ENCODE measurements around the gene CABP2. TPM values are rescaled to one million over a fixed set of nuclear protein-coding genes. Genes with fewer than 3 reads are reported as not detected.

The CABP2 gene
- total RNA-seq, 2 donors from 2014 or later = not detected

- no peak for DNase-seq
- H3K4me3 Mint-ChIP-seq = peak overlapping the region; percentile 85
- 82 to 95% methylated on average over 4 to 8 of the region's 8 CpGs for WGBS, 2 experiments (ENCODE audit: insufficient coverage in 1 of 2, insufficient read length in 1 of 2)
- Histone ChIP-seq H3K27me3 (ENCODE audit: control insufficient read depth, insufficient read depth, low read length, poor library complexity, severe bottlenecking) (no peaks in the 10 kb centered on the region), H3K27ac (ENCODE audit: low read depth, low read length) (no peak overlapping the region), H3K36me3 (ENCODE audit: control insufficient read depth, insufficient read depth, low read length) (no peaks in the 10 kb centered on the region), H3K9me3 (ENCODE audit: control insufficient read depth, low read length) (no peaks in the 10 kb centered on the region), H3K4me3 (ENCODE audit: low read length) (no peak overlapping the region), H3K9ac (ENCODE audit: extremely low read depth, low read length, poor library complexity, severe bottlenecking) (no peak overlapping the region), H3K4me1 (ENCODE audit: control insufficient read depth, insufficient read depth, low read length) (no peaks in the 10 kb centered on the region)
- H3K36me3 Mint-ChIP-seq (ENCODE audit: low read depth) = peaks cover under 1% of the 10 kb centered on the region
- TF ChIP-seq, protein P1, sequence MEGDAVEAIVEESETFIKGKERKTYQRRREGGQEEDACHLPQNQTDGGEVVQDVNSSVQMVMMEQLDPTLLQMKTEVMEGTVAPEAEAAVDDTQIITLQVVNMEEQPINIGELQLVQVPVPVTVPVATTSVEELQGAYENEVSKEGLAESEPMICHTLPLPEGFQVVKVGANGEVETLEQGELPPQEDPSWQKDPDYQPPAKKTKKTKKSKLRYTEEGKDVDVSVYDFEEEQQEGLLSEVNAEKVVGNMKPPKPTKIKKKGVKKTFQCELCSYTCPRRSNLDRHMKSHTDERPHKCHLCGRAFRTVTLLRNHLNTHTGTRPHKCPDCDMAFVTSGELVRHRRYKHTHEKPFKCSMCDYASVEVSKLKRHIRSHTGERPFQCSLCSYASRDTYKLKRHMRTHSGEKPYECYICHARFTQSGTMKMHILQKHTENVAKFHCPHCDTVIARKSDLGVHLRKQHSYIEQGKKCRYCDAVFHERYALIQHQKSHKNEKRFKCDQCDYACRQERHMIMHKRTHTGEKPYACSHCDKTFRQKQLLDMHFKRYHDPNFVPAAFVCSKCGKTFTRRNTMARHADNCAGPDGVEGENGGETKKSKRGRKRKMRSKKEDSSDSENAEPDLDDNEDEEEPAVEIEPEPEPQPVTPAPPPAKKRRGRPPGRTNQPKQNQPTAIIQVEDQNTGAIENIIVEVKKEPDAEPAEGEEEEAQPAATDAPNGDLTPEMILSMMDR (conservative IDR thresholded peaks at IDR 0.05) = no peak
- no peaks in the 10 kb centered on the region for H3K27me3 Mint-ChIP-seq (ENCODE audit: insufficient read depth)
- no peaks in the 10 kb centered on the region for H3K9me3 Mint-ChIP-seq
- peaks cover 5% of the 10 kb centered on the region for H3K4me1 Mint-ChIP-seq
- H3K27ac Mint-ChIP-seq = no peak overlapping the region
Measured at GRCh38 chr11:67470337-67471002, 52.8 kb downstream of the CABP2 start.

DNA sequence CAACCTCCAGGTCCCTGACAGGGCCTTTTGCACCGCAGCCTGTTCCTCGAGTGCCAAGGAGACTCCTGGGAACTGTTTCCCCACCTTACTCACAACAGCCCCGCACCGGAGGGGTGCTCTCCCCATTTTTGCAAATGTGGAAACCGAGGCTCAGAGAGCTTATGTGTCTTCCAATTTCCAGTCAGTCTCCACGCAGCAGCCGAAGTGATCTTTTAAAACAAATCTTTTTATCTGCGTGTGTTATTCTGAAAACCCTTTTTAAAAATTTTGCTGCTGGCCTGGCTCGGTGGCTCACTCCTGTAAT is 53.8 kb downstream of the CABP2 start:
- WGBS, 2 experiments (ENCODE audit: insufficient coverage in 1 of 2, insufficient read length in 1 of 2) = 49 to 57% methylated on average over 9 of the region's 9 CpGs
- Mint-ChIP-seq H3K9me3 (no peaks in the 10 kb centered on the region), H3K4me1 (peaks cover 9% of the 10 kb centered on the region), H3K27ac (peak overlapping the region; percentile 72), H3K36me3 (ENCODE audit: low read depth) (peaks cover 4% of the 10 kb centered on the region), H3K27me3 (ENCODE audit: insufficient read depth) (no peaks in the 10 kb centered on the region), H3K4me3 (peak overlapping the region; percentile 85)
- Histone ChIP-seq H3K27me3 (ENCODE audit: control insufficient read depth, insufficient read depth, low read length, poor library complexity, severe bottlenecking) (no peaks in the 10 kb centered on the region), H3K36me3 (ENCODE audit: control insufficient read depth, insufficient read depth, low read length) (no peaks in the 10 kb centered on the region), H3K27ac (ENCODE audit: low read depth, low read length) (peak overlapping the region; percentile 17), H3K9me3 (ENCODE audit: control insufficient read depth, low read length) (no peaks in the 10 kb centered on the region), H3K4me3 (ENCODE audit: low read length) (peak overlapping the region; percentile 83), H3K4me1 (ENCODE audit: control insufficient read depth, insufficient read depth, low read length) (no peaks in the 10 kb centered on the region), H3K9ac (ENCODE audit: extremely low read depth, low read length, poor library complexity, severe bottlenecking) (peak overlapping the region; percentile 35)
- DNase-seq = no peak
- TF ChIP-seq, protein P1 (conservative IDR thresholded peaks at IDR 0.05) = no peak

Small RNAs within 50 kb of the gene (microRNA-seq; reads per million reads assigned to microRNA genes)
- not detected for gene MIR6752 (ENCODE audit: borderline microRNAs expressed)

Other genes with a start within 250 kb of the CABP2 start
- gene ANKRD13D, start 234.1 kb downstream of the CABP2 start, total RNA-seq = 10 to 100 TPM; 56.6 to 58.6 TPM
- gene SSH3, start 219.9 kb downstream of the CABP2 start, total RNA-seq = 10 to 100 TPM; 39.1 to 44.4 TPM
- 10 to 100 TPM; 40.7 to 47.6 TPM for gene POLD4, start 169.9 kb downstream of the CABP2 start, total RNA-seq
- gene CLCF1, start 149.8 kb downstream of the CABP2 start, total RNA-seq = 1 to 10 TPM; 3.6 to 4.8 TPM
- 10 to 100 TPM; 28.3 to 41.4 TPM for gene RAD9A, start 131.5 kb downstream of the CABP2 start, total RNA-seq
- 100 to 1,000 TPM; 182 to 212 TPM for gene PPP1CA, start 121.6 kb downstream of the CABP2 start, total RNA-seq
- under 1 TPM in 1 of 2 donors, not detected in 1; 0.20 TPM for gene TBC1D10C, start 119.4 kb downstream of the CABP2 start, total RNA-seq
- 1 to 10 TPM; 1.6 to 2.2 TPM for gene CARNS1, start 107.8 kb downstream of the CABP2 start, total RNA-seq
- gene RPS6KB2, start 95.0 kb downstream of the CABP2 start, total RNA-seq = 10 to 100 TPM; 47.0 to 51.8 TPM
- 1 to 10 TPM in 1 of 2 donors, not detected in 1; 2.1 TPM for gene PTPRCAP, start 85.8 kb downstream of the CABP2 start, total RNA-seq
- gene CORO1B, start 80.0 kb downstream of the CABP2 start, total RNA-seq = 100 to 1,000 TPM; 112 to 131 TPM
- not detected for gene GPR152, start 70.7 kb downstream of the CABP2 start, total RNA-seq
- not detected for gene CABP4, start 68.1 kb downstream of the CABP2 start, total RNA-seq
- 10 to 100 TPM; 67.4 to 87.8 TPM for gene TMEM134, start 54.2 kb downstream of the CABP2 start, total RNA-seq
- gene AIP, start 40.4 kb downstream of the CABP2 start, total RNA-seq = 10 to 100 TPM; 27.6 to 33.8 TPM
- 100 to 1,000 TPM in 1 of 2 donors, 10 to 100 TPM in 1; 94.6 to 104 TPM for gene PITPNM1, start 18.1 kb downstream of the CABP2 start, total RNA-seq
- 10 to 100 TPM; 30.6 to 47.6 TPM for gene CDK2AP2, start 15.3 kb downstream of the CABP2 start, total RNA-seq
- 1,000 to 10,000 TPM; 1,359 to 1,473 TPM for gene GSTP1, start 60.4 kb upstream of the CABP2 start, total RNA-seq
- 100 to 1,000 TPM; 135 to 160 TPM for gene NDUFV1, start 83.5 kb upstream of the CABP2 start, total RNA-seq
- 10 to 100 TPM in 1 of 2 donors, 1 to 10 TPM in 1; 9.5 to 13.1 TPM for gene NUDT8, start 106.5 kb upstream of the CABP2 start, total RNA-seq
- gene TBX10, start 116.3 kb upstream of the CABP2 start, total RNA-seq = not detected
- gene ACY3, start 127.3 kb upstream of the CABP2 start, total RNA-seq = under 1 TPM; 0.20 to 0.71 TPM
- not detected for gene ALDH3B2, start 151.2 kb upstream of the CABP2 start, total RNA-seq

Measured in endodermal cell (in vitro differentiated cells).